GM19238 (cell line): ENCODE measurements around the gene APBB1IP.
"Not testable (repeated sequence)": the region's sequence is repeated elsewhere in the genome, so short reads cannot be mapped to it uniquely, and the experiment has no call there.

Experiments used
- DNase-seq: peaks from one replicate; pipeline ENCODE4 v3.0.0; 2011; ENCODE audit warnings: low spot score; ENCODE audit not compliant: insufficient read length

The APBB1IP gene

GRCh38 chr10:26441491-26442214, 3.5 kb downstream of the APBB1IP start:
- DNase-seq: no peak

- no peak for DNase-seq
These were observed 7.4 kb downstream of the APBB1IP start for GRCh38 chr10:26445411-26446031.

DNA sequence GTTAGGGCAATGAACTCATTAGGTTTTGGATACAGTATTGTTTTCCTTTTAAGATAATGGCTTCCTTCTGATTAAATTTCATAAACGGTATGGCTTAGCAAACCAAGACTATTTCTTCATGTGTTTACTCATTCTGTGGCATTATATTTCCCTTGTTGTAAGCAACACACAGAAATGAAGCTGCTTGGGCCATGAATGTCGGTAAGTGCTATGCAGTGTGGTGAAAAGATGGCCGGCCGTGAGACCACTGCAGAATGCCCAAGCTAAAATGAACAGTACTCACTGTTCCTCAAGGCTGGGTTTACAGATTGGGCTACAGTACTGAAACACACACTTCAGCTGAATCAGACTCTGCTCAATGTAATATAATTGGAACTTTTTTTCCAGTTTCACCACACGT, 8.1 kb downstream of the APBB1IP start:
- no peak for DNase-seq

DNA sequence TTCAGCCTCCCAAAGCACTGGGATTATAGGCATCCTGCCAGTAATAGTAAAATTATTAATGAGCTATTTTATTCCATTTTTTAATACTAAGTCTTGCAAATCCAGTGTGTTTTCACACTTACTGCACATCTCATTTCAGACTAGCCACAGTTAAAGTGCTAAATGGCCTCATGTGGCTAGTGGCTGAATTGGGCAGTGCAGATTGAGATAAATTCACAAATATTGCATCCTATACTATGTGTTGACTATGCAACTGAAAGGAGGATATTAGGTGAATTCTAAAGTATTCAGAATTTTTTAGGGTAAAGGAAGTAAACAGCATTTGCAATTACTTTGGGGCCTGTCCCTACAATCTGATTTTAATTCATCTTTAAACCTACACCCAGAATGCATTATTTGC, 10.2 kb downstream of the APBB1IP start:
- no peak for DNase-seq

- no peak for DNase-seq
These were observed 10.7 kb downstream of the APBB1IP start for GRCh38 chr10:26448706-26449435.

DNA sequence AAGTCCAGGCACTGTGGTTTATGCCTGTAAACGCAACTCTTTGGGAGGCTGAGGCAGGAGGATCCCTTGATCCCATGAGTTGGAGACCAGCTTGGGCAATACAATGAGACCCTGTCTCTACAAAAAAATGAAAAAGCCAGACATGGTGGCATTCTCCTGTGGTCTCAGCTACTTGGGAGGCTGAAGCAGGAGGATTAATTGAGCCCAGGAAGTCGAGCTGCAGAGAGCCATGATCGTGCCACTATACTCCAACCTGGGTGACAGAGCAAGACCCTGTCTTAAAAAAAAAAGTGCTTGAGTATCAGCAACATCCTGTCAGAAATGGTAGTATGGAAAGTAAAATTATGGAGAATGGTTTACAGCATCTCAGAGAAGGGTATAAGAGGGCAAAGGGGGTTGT, 11.6 kb downstream of the APBB1IP start:
- DNase-seq: no peak

DNA sequence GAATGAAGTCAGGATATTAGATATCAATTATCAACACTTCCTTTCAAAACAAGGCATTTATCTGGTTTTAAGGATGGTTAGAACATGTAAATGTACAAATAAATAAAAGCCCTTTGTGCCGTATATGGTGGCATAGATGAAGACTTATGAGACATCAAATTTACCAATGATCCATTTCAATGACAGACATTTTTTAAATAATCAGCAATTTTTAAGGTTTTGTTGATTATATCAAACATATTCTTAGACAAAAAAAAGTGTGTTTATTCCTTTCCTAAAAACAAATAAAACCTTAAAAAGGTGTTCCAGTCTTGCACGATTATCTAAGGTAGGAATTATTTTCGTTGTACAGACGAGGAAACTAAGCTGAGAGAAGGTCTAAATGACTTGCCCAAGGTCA, 13.8 kb downstream of the APBB1IP start:
- DNase-seq: no peak

- no peak for DNase-seq
These were observed 15.7 kb downstream of the APBB1IP start for GRCh38 chr10:26453850-26454249.

DNA sequence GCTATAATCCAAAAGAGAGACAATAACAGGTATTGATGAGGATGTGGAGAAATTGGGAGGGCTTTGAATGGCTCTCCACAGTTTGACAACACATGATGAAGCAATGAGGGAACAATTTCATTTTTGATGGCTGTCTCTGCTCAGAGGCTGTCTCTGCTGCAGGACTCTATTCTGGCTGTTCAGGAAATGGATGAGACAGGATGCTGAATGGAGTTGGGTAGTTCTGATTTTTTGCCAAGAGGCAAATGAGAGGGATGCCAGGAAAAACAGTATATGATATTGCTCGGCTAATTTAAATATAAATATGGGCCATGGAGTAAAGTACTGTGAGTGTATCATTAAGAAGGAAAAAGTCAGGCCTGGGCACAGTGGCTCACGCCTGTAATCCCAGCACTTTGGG, 16.8 kb downstream of the APBB1IP start:
- DNase-seq: no peak

DNA sequence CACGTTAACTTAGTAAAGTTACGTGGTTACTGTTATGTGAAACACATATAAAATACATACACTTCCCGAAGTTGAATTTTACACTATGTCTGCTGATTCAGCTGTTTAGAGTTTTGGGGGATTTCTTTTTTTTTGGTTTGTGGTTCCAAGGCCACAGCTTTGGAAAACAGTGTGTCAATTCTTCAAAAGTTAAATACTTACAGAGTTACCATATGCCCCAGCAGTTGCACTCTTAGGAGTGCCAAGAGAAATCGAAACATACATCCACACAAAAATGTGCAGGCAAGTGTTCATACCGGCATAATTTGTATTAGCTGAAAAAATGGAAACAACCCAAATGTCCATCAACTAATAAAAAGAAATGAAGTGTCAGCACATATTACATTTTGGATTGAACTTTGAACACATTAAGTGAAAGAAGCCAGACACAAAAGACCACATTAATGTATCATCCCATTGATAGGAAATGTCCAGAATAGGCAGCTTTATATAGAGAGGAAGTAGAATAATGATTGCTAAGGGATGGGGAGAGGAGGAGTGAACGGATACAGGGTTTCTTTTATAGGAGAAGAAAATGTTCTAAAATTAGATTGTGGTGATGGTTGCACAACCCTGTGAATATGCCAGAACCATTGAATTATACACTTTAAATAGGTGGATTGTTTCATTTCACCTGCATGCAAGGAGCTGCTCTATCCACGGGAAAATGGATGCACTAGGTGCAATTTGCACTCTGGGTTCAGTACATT, 17.6 kb downstream of the APBB1IP start:
- no peak for DNase-seq

- no peak for DNase-seq
These were observed 18.9 kb downstream of the APBB1IP start for GRCh38 chr10:26457088-26457487.

- DNase-seq: no peak
These were observed 22.6 kb downstream of the APBB1IP start for GRCh38 chr10:26460736-26461135.

- DNase-seq: no peak
These were observed 25.8 kb downstream of the APBB1IP start for GRCh38 chr10:26463986-26464385.

GRCh38 chr10:26464632-26465280, 26.6 kb downstream of the APBB1IP start:
- no peak for DNase-seq

- DNase-seq: not testable (repeated sequence)
These were observed 28.4 kb downstream of the APBB1IP start for GRCh38 chr10:26466531-26466930.

DNA sequence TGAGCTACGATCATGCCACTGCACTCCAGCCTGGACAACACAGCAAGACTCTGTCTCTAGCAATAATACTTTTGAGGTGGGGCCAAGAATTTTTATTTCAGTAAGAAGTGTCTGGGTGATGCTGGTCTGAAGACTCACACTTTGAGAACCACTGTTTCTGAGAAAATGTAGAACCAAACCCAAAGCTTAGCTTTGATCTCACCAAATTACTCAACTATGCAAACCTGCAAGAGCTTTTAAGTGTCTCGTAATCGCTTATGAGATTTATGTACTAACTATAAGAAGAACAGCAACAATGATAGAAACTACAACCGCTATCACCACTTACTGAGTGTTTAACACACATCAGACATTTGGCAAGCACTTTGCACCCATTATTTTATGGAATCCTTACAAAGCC, 29.5 kb downstream of the APBB1IP start:
- no peak for DNase-seq

DNA sequence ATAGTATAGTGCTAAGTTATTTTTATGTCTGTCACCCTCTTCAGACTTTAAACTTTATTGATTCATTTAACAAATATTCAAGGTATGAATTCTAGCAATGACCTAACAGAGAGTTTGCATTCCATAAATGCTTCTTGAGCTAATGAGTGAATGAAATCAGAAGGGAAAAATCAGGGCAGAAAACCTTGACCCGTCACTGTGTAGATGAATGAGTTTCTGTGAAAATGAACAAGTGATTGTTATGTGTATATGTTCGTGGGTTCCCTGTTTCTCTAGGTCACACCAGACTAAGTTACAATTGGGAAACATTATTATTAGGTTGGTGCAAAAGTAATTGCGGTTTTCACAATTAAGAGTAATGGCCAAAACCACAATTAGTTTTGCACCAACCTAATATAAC, 30.1 kb downstream of the APBB1IP start:
- DNase-seq: no peak

GRCh38 chr10:26468700-26469099, 30.6 kb downstream of the APBB1IP start:
- DNase-seq: no peak

DNA sequence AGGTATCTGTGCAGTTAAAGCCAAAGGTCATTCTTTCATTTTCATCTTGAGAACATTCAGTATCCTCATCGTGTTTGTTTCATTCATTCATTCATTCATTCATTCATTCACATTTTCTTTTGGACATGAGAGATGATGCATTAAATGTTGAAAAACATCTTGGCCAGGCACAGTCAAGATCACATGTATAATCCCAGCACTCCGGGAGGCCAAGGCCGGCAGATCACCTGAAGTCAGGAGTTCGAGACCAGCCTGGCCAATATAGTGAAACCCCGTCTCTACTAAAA, 34.3 kb downstream of the APBB1IP start:
- DNase-seq: no peak

GRCh38 chr10:26474026-26474425, 35.9 kb downstream of the APBB1IP start:
- DNase-seq: no peak

DNA sequence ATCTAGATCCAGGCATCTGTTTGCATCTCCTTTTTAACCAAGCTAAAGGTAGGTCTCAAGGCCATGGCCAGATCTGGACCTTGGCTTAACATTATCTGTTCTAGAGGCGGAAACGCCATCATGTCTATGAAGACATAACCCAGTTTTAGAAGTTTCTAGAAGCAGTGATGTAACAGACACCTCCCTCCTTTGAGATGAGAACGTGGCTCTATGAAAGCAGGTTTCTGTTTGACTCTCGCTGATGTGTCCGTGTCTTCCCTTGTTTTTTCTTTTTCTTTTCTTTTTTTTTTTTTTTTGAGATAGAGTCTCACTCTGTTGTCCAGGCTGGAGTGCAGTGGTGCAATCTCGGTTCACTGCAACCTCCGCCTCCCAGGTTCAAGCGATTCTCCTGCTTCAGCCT, 36.7 kb downstream of the APBB1IP start:
- not testable (repeated sequence) for DNase-seq

GRCh38 chr10:26475386-26475785, 37.2 kb downstream of the APBB1IP start:
- no peak for DNase-seq
